VCaP (cell line): ENCODE results near the gene TNNT3.

Experiments
- H3K27ac ChIP-seq: fragments of 450-650 bp; 2 replicates; pipeline ENCODE4 v1.5.1; 2017
- CTCF ChIP-seq: fragments of 450-650 bp; conservative IDR thresholded peaks from 2 replicates; pipeline ENCODE4 v1.5.1; 2017; ENCODE audit warnings: mild to moderate bottlenecking, moderate library complexity

TNNT3 gene

GRCh38 chr11:1891831-1892115 is 27.7 kb upstream of the TNNT3 start, which contains the start of gene PRR33:
Gene PRR33, minus strand, starts transcription at chr11:1891895. Its CDS starts 1,311 bp downstream, at chr11:1890584.
- no peak within 1 kb of the TSS for H3K27ac ChIP-seq
- no peak for TF ChIP-seq CTCF

GRCh38 chr11:1892116-1892515 is 27.4 kb upstream of the TNNT3 start:
- H3K27ac ChIP-seq: no peak overlapping the region
- no peak for TF ChIP-seq CTCF

- H3K27ac ChIP-seq: no peak overlapping the region
- no peak for TF ChIP-seq CTCF
Observed at GRCh38 chr11:1892558-1892957, 26.9 kb upstream of the TNNT3 start.

- no peak overlapping the region for H3K27ac ChIP-seq
- TF ChIP-seq CTCF: no peak
Observed at GRCh38 chr11:1893581-1894359, 25.7 kb upstream of the TNNT3 start.

- TF ChIP-seq CTCF: no peak
- no peak overlapping the region for H3K27ac ChIP-seq
Observed at GRCh38 chr11:1894759-1895158, 24.7 kb upstream of the TNNT3 start.

- no peak overlapping the region for H3K27ac ChIP-seq
- TF ChIP-seq CTCF: no peak
Observed at GRCh38 chr11:1896468-1896867, 23.0 kb upstream of the TNNT3 start.

GRCh38 chr11:1896923-1897322 is 22.6 kb upstream of the TNNT3 start:
- no peak overlapping the region for H3K27ac ChIP-seq
- TF ChIP-seq CTCF: no peak
